Astrocyte of the spinal cord (primary cell): ENCODE results near the gene SORBS2.

Experiments
- DNase-seq: peaks from one replicate; pipeline ENCODE4 v3.0.0; 2011; ENCODE audit warnings: low read depth, low spot score
- H3K4me3 ChIP-seq: 2 replicates; pipeline ENCODE4 v1.5.1; 2011; ENCODE audit warnings: low read depth, mild to moderate bottlenecking, low read length, moderate library complexity
- CTCF ChIP-seq: IDR thresholded peaks from 2 replicates; pipeline ENCODE4 v1.5.1; 2012; ENCODE audit warnings: low read depth, mild to moderate bottlenecking, low read length, inconsistent platforms
- in situ Hi-C: cut with HindIII; loops from 2 replicates; pipeline ENCODE4 v1.10.0; 2017; ENCODE audit warnings: low sequenced_read_pairs

Gene SORBS2

GRCh38 chr4:185683222-185683621 lies 128.8 kb downstream of the SORBS2 start:
- in situ Hi-C loops, result no loop called here
- DNase-seq, result no peak
- TF ChIP-seq CTCF, result no peak
- H3K4me3 ChIP-seq, result no peak overlapping the region

- in situ Hi-C loops, result no loop called here
- TF ChIP-seq CTCF, result no peak
- no peak overlapping the region for H3K4me3 ChIP-seq
- DNase-seq, result peak; percentile 65
These were observed 129.8 kb downstream of the SORBS2 start for GRCh38 chr4:185682236-185682635.

GRCh38 chr4:185681604-185682003 lies 130.4 kb downstream of the SORBS2 start:
- no peak for TF ChIP-seq CTCF
- in situ Hi-C loops, result no loop called here
- no peak overlapping the region for H3K4me3 ChIP-seq
- no peak for DNase-seq

GRCh38 chr4:185680617-185681016 lies 131.4 kb downstream of the SORBS2 start:
- no peak for TF ChIP-seq CTCF
- no peak overlapping the region for H3K4me3 ChIP-seq
- in situ Hi-C loops, result no loop called here
- DNase-seq, result no peak

GRCh38 chr4:185679523-185679922 lies 132.5 kb downstream of the SORBS2 start:
- in situ Hi-C loops, result no loop called here
- no peak for TF ChIP-seq CTCF
- H3K4me3 ChIP-seq, result no peak overlapping the region
- DNase-seq, result no peak

- TF ChIP-seq CTCF, result no peak
These were observed 134.2 kb downstream of the SORBS2 start for GRCh38 chr4:185677637-185678314.

More at GRCh38 chr4:185677637-185678314, 134.2 kb downstream of the SORBS2 start:
- H3K4me3 ChIP-seq, result no peak overlapping the region
- no peak for DNase-seq
- in situ Hi-C loops, result no loop called here
